Tibial nerve (tissue), 4 donors: ENCODE results near the gene FNDC3B.

Experiments used
- EP300 ChIP-seq, 2 donors: sonication (generic); formaldehyde crosslinking; IDR thresholded peaks; one replicate each; pipeline ENCODE4 v1.6.1; 2017; ENCODE audit warnings: antibody characterized with exemption in 2 of 2, mild to moderate bottlenecking in 1 of 2
- TF ChIP-seq, protein P1 (sequence below), 5 experiments: fragments of 200-600 bp in 3 of 5; fragments of 450-650 bp in 2 of 5; sonication (generic) in 3 of 5; IDR thresholded peaks; one replicate each; pipeline ENCODE4 v1.5.1; 2016 to 2019; ENCODE audit warnings: antibody characterized with exemption in 5 of 5, mild to moderate bottlenecking in 3 of 5, moderate library complexity in 2 of 5

DNA sequence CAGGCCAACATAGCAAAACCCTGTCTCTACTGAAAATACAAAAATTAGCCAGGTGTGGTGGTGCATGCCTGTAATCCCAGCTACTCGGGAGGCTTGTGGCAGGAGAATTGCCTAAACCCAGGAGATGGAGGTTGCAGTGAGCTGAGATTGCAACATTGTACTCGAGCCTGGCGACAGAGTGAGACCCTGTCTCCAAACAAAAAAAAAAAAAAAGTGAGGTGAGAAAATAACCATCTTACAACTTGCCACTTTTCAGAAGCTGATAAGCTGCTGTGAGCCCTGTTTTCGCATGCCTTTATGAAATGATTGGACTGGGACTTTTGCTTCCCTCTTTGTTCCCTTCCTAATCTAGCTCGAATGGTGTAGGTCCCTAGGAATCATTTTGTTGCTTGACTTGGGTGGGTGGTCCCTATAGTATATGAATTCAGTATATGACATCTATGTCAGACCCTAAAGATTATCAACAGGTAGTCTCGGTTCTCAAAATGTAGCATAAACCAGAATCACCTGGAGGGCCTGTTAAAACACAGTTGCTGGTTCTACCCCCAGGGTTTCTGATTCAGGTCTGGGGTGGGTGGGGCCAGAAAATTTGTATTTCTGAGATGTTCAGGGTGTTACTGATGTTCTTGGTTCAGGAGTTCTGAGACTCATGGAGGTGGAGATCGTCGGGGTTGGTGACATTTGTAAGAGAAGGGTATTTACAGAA lies 107.9 kb downstream of the FNDC3B start:
- TF ChIP-seq, protein P1, sequence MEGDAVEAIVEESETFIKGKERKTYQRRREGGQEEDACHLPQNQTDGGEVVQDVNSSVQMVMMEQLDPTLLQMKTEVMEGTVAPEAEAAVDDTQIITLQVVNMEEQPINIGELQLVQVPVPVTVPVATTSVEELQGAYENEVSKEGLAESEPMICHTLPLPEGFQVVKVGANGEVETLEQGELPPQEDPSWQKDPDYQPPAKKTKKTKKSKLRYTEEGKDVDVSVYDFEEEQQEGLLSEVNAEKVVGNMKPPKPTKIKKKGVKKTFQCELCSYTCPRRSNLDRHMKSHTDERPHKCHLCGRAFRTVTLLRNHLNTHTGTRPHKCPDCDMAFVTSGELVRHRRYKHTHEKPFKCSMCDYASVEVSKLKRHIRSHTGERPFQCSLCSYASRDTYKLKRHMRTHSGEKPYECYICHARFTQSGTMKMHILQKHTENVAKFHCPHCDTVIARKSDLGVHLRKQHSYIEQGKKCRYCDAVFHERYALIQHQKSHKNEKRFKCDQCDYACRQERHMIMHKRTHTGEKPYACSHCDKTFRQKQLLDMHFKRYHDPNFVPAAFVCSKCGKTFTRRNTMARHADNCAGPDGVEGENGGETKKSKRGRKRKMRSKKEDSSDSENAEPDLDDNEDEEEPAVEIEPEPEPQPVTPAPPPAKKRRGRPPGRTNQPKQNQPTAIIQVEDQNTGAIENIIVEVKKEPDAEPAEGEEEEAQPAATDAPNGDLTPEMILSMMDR (IDR thresholded peaks at IDR 0.05) = no peak
- no peak for TF ChIP-seq EP300 (IDR thresholded peaks at IDR 0.05)
